Tibial nerve (tissue), 4 donors: ENCODE results near the gene APELA. TPM values are rescaled to one million over a fixed set of nuclear protein-coding genes. Genes with fewer than 3 reads are reported as not detected.
"Not testable (repeated sequence)": the region's sequence is repeated elsewhere in the genome, so short reads cannot be mapped to it uniquely, and the experiment has no call there.

Source experiments
- DNase-seq, 2 donors: peaks; one replicate each; pipeline ENCODE4 v3.0.0-alpha.2; 2019; ENCODE audit warnings: low spot score in 2 of 2
- H3K27ac ChIP-seq, 4 donors: fragments of 200-600 bp; sonication (generic) in 3 of 4; one replicate each; pipeline ENCODE4 v1.5.1; 2017 to 2019; ENCODE audit warnings: mild to moderate bottlenecking in 1 of 4
- H3K27me3 ChIP-seq, 2 donors: fragments of 200-600 bp; sonication (generic) in 1 of 2; one replicate each; pipeline versions ENCODE4 v1.5.1 to v1.6.0; 2017 to 2019
- H3K36me3 ChIP-seq, 3 donors: fragments of 200-600 bp; sonication (generic); one replicate each; pipeline ENCODE4 v1.5.1; 2018 to 2019
- H3K4me1 ChIP-seq, 4 donors: fragments of 200-600 bp; sonication (generic) in 3 of 4; one replicate each; pipeline ENCODE4 v1.5.1; 2017 to 2019
- H3K4me3 ChIP-seq, 4 donors: fragments of 200-600 bp; sonication (generic) in 3 of 4; one replicate each; pipeline ENCODE4 v1.5.1; 2017 to 2019; ENCODE audit warnings: mild to moderate bottlenecking in 1 of 4, moderate library complexity in 1 of 4
- H3K9me3 ChIP-seq, 4 donors: fragments of 200-600 bp; sonication (generic) in 3 of 4; one replicate each; pipeline ENCODE4 v1.5.1; 2017 to 2019
- CTCF ChIP-seq, 5 experiments: fragments of 200-600 bp in 3 of 5; fragments of 450-650 bp in 2 of 5; sonication (generic) in 3 of 5; IDR thresholded peaks; one replicate each; pipeline ENCODE4 v1.5.1; 2016 to 2019; ENCODE audit warnings: antibody characterized with exemption in 5 of 5, mild to moderate bottlenecking in 3 of 5, moderate library complexity in 2 of 5
- EP300 ChIP-seq, 2 donors: sonication (generic); formaldehyde crosslinking; IDR thresholded peaks; one replicate each; pipeline ENCODE4 v1.6.1; 2017; ENCODE audit warnings: antibody characterized with exemption in 2 of 2, mild to moderate bottlenecking in 1 of 2
- POLR2A ChIP-seq, 2 donors: fragments of 450-650 bp; IDR thresholded peaks; one replicate each; pipeline ENCODE4 v1.6.1; 2017; ENCODE audit warnings: antibody characterized with exemption in 2 of 2, mild to moderate bottlenecking in 2 of 2, moderate library complexity in 2 of 2
- WGBS, 2 donors: methylation state at CpG; one replicate each; pipeline ENCODE4 v1.1.5; 2018; 5-methylcytosine and 5-hydroxymethylcytosine counted together
- total RNA-seq, 4 donors: library from RNA; depleted of rRNA; stranded (reverse); fragments of >200 nt; gene quantifications; one replicate each; pipeline ENCODE4 v1.1.0, GENCODE V29; 2016

APELA gene
- total RNA-seq, 4 donors from 2014 or later: not detected

- H3K9me3 ChIP-seq: peaks cover 0 to 15% (median 0%) of the 10 kb centered on the region in 4 donors
- no peak overlapping the region for H3K4me3 ChIP-seq
- DNase-seq: no peak
- 88 to 90% methylated on average over 3 of the region's 3 CpGs for WGBS, 2 donors
- no peaks in the 10 kb centered on the region for H3K4me1 ChIP-seq
- H3K36me3 ChIP-seq: no peaks in the 10 kb centered on the region
- H3K27me3 ChIP-seq: no peaks in the 10 kb centered on the region
- TF ChIP-seq POLR2A (IDR thresholded peaks at IDR 0.05) (no peak), EP300 (IDR thresholded peaks at IDR 0.05) (no peak), CTCF (IDR thresholded peaks at IDR 0.05) (no peak)
- no peak overlapping the region for H3K27ac ChIP-seq
Observed at GRCh38 chr4:164924670-164925238, 47.8 kb downstream of the APELA start.

DNA sequence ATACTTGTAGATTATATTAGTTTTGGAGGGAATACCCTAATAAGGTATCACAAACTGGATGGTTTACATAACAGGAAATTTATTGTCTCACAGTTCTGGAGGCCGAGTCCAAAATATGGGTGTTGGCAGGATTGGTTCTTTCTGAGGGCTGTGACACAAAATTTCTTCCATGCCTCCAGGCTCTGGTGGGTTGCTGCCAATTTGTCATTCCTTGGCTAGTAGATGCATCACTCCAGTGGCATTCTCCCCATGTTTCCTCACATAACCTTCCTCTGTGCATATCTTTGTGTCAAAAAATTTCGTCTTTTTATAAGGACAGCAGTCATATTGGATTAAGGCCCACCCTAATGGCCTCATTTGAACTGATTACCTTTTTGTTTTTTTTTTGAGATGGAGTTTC lies 49.3 kb downstream of the APELA start:
- Histone ChIP-seq H3K36me3 (no peaks in the 10 kb centered on the region), H3K4me3 (no peak overlapping the region), H3K27me3 (no peaks in the 10 kb centered on the region), H3K4me1 (no peaks in the 10 kb centered on the region), H3K27ac (no peak overlapping the region), H3K9me3 (peaks cover 0 to 8% (median 0%) of the 10 kb centered on the region in 4 donors)
- 47 to 65% methylated on average over 2 of the region's 2 CpGs for WGBS, 2 donors
- no peak for DNase-seq
- TF ChIP-seq EP300 (IDR thresholded peaks at IDR 0.05): no peak
- no peak for TF ChIP-seq POLR2A (IDR thresholded peaks at IDR 0.05)
- no peak for TF ChIP-seq CTCF (IDR thresholded peaks at IDR 0.05)

- not testable (repeated sequence) for H3K9me3 ChIP-seq, DNase-seq, H3K4me3 ChIP-seq, H3K36me3 ChIP-seq, H3K27ac ChIP-seq, H3K4me1 ChIP-seq, H3K27me3 ChIP-seq
- WGBS, 2 donors: 87 to 88% methylated on average over 2 of the region's 2 CpGs
Observed at GRCh38 chr4:164927101-164927500, 50.1 kb downstream of the APELA start.

- DNase-seq: no peak
- H3K27ac ChIP-seq: no peak overlapping the region
- TF ChIP-seq EP300 (IDR thresholded peaks at IDR 0.05): no peak
- no peak for TF ChIP-seq CTCF (IDR thresholded peaks at IDR 0.05)
- TF ChIP-seq POLR2A (IDR thresholded peaks at IDR 0.05): no peak
- 93% methylated on average over 5 of the region's 5 CpGs; no CpG with 5 or more reads in 1 of the 2 donors for WGBS, 2 donors
- H3K27me3 ChIP-seq: no peaks in the 10 kb centered on the region
- no peaks in the 10 kb centered on the region for H3K4me1 ChIP-seq
- no peaks in the 10 kb centered on the region for H3K9me3 ChIP-seq
- H3K36me3 ChIP-seq: no peaks in the 10 kb centered on the region
- H3K4me3 ChIP-seq: no peak overlapping the region
Observed at GRCh38 chr4:164930647-164931046, 53.7 kb downstream of the APELA start.

- Histone ChIP-seq H3K27ac (no peak overlapping the region), H3K9me3 (no peaks in the 10 kb centered on the region), H3K36me3 (no peaks in the 10 kb centered on the region), H3K27me3 (no peaks in the 10 kb centered on the region), H3K4me3 (no peak overlapping the region), H3K4me1 (no peaks in the 10 kb centered on the region)
- no peak for TF ChIP-seq EP300 (IDR thresholded peaks at IDR 0.05)
- no peak for TF ChIP-seq CTCF (IDR thresholded peaks at IDR 0.05)
- TF ChIP-seq POLR2A (IDR thresholded peaks at IDR 0.05): no peak
- WGBS, 2 donors: 66 to 70% methylated on average over 5 of the region's 5 CpGs
- DNase-seq: no peak
Observed at GRCh38 chr4:164931551-164932324, 54.8 kb downstream of the APELA start.
